LHCN-M2 (cell line): ENCODE measurements around the gene PRR22. TPM values are rescaled to one million over a fixed set of nuclear protein-coding genes. Genes with fewer than 3 reads are reported as not detected.

ENCODE experiments used
- DNase-seq: peaks from one replicate; pipeline ENCODE4 v3.0.0-alpha.2; 2012; ENCODE audit warnings: low read depth
- polyA plus RNA-seq: library from polyadenylated mRNA; unstranded; fragments of >200 nt; gene quantifications from one replicate; pipeline ENCODE4 v1.2.1, GENCODE V29; 2012; ENCODE audit warnings: missing spikeins
- total RNA-seq: library from RNA; depleted of rRNA; stranded (reverse); fragments of >200 nt; gene quantifications from 2 replicates; pipeline ENCODE4 v1.2.3, GENCODE V29; 2014; rRNA removed

PRR22 gene
- total RNA-seq: 2.0 and 2.9 TPM in 2 replicates
- 0.79 TPM for polyA plus RNA-seq

GRCh38 chr19:5784581-5785147 is at the start of gene PRR22:
TSS of gene PRR22 (minus strand) at chr19:5784746. CDS start at chr19:5784660, 86 bp downstream.
- no peak for DNase-seq

- DNase-seq: no peak
Measured at GRCh38 chr19:5832527-5833216, 48.1 kb upstream of the PRR22 start.

- DNase-seq: no peak
Measured at GRCh38 chr19:5832061-5832460, 47.5 kb upstream of the PRR22 start.

- no peak for DNase-seq
Measured at GRCh38 chr19:5831159-5831558, 46.6 kb upstream of the PRR22 start.

- DNase-seq: no peak
Measured at GRCh38 chr19:5829567-5830310, 45.2 kb upstream of the PRR22 start.

GRCh38 chr19:5828661-5829566 is 44.4 kb upstream of the PRR22 start:
- DNase-seq: no peak

GRCh38 chr19:5827891-5828660 is 43.5 kb upstream of the PRR22 start:
- peak; percentile 49 for DNase-seq

GRCh38 chr19:5827342-5827890 is 42.9 kb upstream of the PRR22 start:
- no peak for DNase-seq

GRCh38 chr19:5826531-5827341 is 42.2 kb upstream of the PRR22 start:
- peak; percentile 29 for DNase-seq

- DNase-seq: no peak
Measured at GRCh38 chr19:5825178-5825577, 40.6 kb upstream of the PRR22 start.

- no peak for DNase-seq
Measured at GRCh38 chr19:5824751-5825150, 40.2 kb upstream of the PRR22 start.

GRCh38 chr19:5823579-5824281 is 39.2 kb upstream of the PRR22 start:
- DNase-seq: no peak

GRCh38 chr19:5822181-5822844 is 37.8 kb upstream of the PRR22 start:
- no peak for DNase-seq

- no peak for DNase-seq
Measured at GRCh38 chr19:5821521-5822180, 37.1 kb upstream of the PRR22 start.

GRCh38 chr19:5820785-5821184 is 36.2 kb upstream of the PRR22 start:
- no peak for DNase-seq

GRCh38 chr19:5818594-5818993 is 34.0 kb upstream of the PRR22 start:
- no peak for DNase-seq

- DNase-seq: no peak
Measured at GRCh38 chr19:5817218-5817617, 32.7 kb upstream of the PRR22 start.

- DNase-seq: no peak
Measured at GRCh38 chr19:5814852-5815246, 30.3 kb upstream of the PRR22 start.
